Panc1 (cell line): ENCODE results near the gene DIP2C. TPM values are rescaled to one million over a fixed set of nuclear protein-coding genes. Genes with fewer than 3 reads are reported as not detected.

ENCODE experiments used
- ATAC-seq: fragments of 200-7000 bp; cut with Tn5 transposase; 2 replicates; pipeline ENCODE4 v1.9.1; 2020; ENCODE audit warnings: mild to moderate bottlenecking, moderate library complexity
- BruUV-seq: library from RNA; stranded (reverse); fragments of 400-500 nt; replicated peaks from 2 replicates; lab custom pipeline; 2021; lab: Mats Ljungman, UMichigan
- CTCF ChIA-PET: fragments of 300-600 bp; sonication (Branson Sonifier 250); formaldehyde crosslinking; loops from one replicate; lab custom pipeline; 2022; ENCODE audit warnings: antibody characterized with exemption; lab: Charles Lee
- POLR2A ChIA-PET: fragments of 300-600 bp; sonication (Branson Sonifier 250); formaldehyde crosslinking; loops from one replicate; lab custom pipeline; 2022; ENCODE audit warnings: antibody characterized with exemption; lab: Charles Lee
- DNase-seq: peaks from one replicate; pipeline ENCODE4 v3.0.0-alpha.2; 2010; ENCODE audit warnings: low read depth, low spot score
- H3K27ac ChIP-seq: 2 replicates; pipeline ENCODE4 v1.5.1; 2011; ENCODE audit warnings: mild to moderate bottlenecking, low read length, inconsistent platforms
- H3K27me3 ChIP-seq: fragments of 200-500 bp; sonication (Bioruptor generic); 2 replicates; pipeline ENCODE4 v1.6.0; 2014; ENCODE audit warnings: low read length, inconsistent platforms; ENCODE audit not compliant: control insufficient read depth, insufficient read depth
- H3K36me3 ChIP-seq: fragments of 200-500 bp; sonication (Bioruptor generic); 2 replicates; pipeline ENCODE4 v1.5.1; 2014; ENCODE audit warnings: inconsistent platforms, mild to moderate bottlenecking, low read length, moderate library complexity; ENCODE audit not compliant: control insufficient read depth, insufficient read depth
- H3K4me1 ChIP-seq: 2 replicates; pipeline ENCODE4 v1.5.1; 2011; ENCODE audit warnings: inconsistent platforms, mild to moderate bottlenecking, low read length, moderate library complexity; ENCODE audit not compliant: control insufficient read depth, insufficient read depth
- H3K4me3 ChIP-seq, 2 experiments: 2 replicates each; pipeline ENCODE4 v1.5.1; 2011 to 2012; ENCODE audit warnings: low read depth in 2 of 2, low read length in 2 of 2, mild to moderate bottlenecking in 2 of 2, inconsistent platforms in 1 of 2, moderate library complexity in 1 of 2
- H3K9me3 ChIP-seq: fragments of 200-500 bp; sonication (Bioruptor generic); 2 replicates; pipeline ENCODE4 v1.5.1; 2014; ENCODE audit warnings: low read depth, mild to moderate bottlenecking, inconsistent platforms, low read length, moderate library complexity; ENCODE audit not compliant: control insufficient read depth, insufficient read depth
- POLR2AphosphoS5 ChIP-seq: IDR thresholded peaks from 2 replicates; pipeline ENCODE4 v1.6.1; 2012; ENCODE audit warnings: mild to moderate bottlenecking, low read depth, low read length, moderate library complexity
- REST ChIP-seq, 2 experiments: IDR thresholded peaks; 2 replicates each; pipeline ENCODE4 v1.6.1; 2011 to 2012; ENCODE audit warnings: low read depth in 2 of 2, control low read depth in 1 of 2, low read length in 1 of 2, mild to moderate bottlenecking in 1 of 2, moderate library complexity in 1 of 2; ENCODE audit not compliant: insufficient read depth in 1 of 2
- SIN3A ChIP-seq: IDR thresholded peaks from 2 replicates; pipeline ENCODE4 v1.6.1; 2012; ENCODE audit warnings: low read depth, mild to moderate bottlenecking, low read length, moderate library complexity, borderline replicate concordance; ENCODE audit not compliant: insufficient read depth
- TCF7L2 ChIP-seq: IDR thresholded peaks from 2 replicates; pipeline ENCODE4 v1.6.1; 2011; ENCODE audit warnings: mild to moderate bottlenecking, low read depth, low read length, inconsistent platforms
- in situ Hi-C: cut with HindIII; loops from 2 replicates; pipeline ENCODE4 v1.10.0; 2016; ENCODE audit warnings: low sequenced_read_pairs, low pct_unique_long_range_greater_than_20kb
- intact Hi-C: fragments of 100-400 bp; cut with micrococcal nuclease; formaldehyde crosslinking; loops from one replicate; pipeline ENCODE4 v1.10.0; 2022; ENCODE audit not compliant: unreplicated experiment
- total RNA-seq: library from RNA; stranded (reverse); gene quantifications from one replicate; pipeline ENCODE4 v1.2.1, GENCODE V29; 2021; ENCODE audit not compliant: unreplicated experiment
- TF ChIP-seq, protein P1 (sequence below): fragments of 450-650 bp; IDR thresholded peaks from 2 replicates; pipeline ENCODE4 v1.5.1; 2017; ENCODE audit warnings: mild to moderate bottlenecking

DIP2C gene
- total RNA-seq, 1 experiment from 2014 or later, result 13.2 TPM

GRCh38 chr10:534047-534566 lies 155.4 kb downstream of the DIP2C start:
- H3K9me3 ChIP-seq, result no peaks in the 10 kb centered on the region
- DNase-seq, result no peak
- no peak overlapping the region for H3K27ac ChIP-seq
- in situ Hi-C loops (no loop called here), intact Hi-C loops (no loop called here)
- TF ChIP-seq SIN3A (no peak), REST (IDR thresholded peaks at IDR 0.05; ENCODE audit: insufficient read depth in 1 of 2, low read depth in 2 of 2, low read length in 1 of 2) (no peak), TCF7L2 (no peak)
- TF ChIP-seq, protein P1, sequence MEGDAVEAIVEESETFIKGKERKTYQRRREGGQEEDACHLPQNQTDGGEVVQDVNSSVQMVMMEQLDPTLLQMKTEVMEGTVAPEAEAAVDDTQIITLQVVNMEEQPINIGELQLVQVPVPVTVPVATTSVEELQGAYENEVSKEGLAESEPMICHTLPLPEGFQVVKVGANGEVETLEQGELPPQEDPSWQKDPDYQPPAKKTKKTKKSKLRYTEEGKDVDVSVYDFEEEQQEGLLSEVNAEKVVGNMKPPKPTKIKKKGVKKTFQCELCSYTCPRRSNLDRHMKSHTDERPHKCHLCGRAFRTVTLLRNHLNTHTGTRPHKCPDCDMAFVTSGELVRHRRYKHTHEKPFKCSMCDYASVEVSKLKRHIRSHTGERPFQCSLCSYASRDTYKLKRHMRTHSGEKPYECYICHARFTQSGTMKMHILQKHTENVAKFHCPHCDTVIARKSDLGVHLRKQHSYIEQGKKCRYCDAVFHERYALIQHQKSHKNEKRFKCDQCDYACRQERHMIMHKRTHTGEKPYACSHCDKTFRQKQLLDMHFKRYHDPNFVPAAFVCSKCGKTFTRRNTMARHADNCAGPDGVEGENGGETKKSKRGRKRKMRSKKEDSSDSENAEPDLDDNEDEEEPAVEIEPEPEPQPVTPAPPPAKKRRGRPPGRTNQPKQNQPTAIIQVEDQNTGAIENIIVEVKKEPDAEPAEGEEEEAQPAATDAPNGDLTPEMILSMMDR, result no peak
- no peaks in the 10 kb centered on the region for H3K36me3 ChIP-seq
- ChIA-PET POLR2A (no interaction called here), CTCF (no interaction called here)
- no TSS peak for BruUV-seq
- H3K4me1 ChIP-seq, result no peaks in the 10 kb centered on the region; the same call in 1 of the 2 replicates
- no peak overlapping the region for H3K4me3 ChIP-seq
- H3K27me3 ChIP-seq, result no peaks in the 10 kb centered on the region
- no peak for ATAC-seq

DNA sequence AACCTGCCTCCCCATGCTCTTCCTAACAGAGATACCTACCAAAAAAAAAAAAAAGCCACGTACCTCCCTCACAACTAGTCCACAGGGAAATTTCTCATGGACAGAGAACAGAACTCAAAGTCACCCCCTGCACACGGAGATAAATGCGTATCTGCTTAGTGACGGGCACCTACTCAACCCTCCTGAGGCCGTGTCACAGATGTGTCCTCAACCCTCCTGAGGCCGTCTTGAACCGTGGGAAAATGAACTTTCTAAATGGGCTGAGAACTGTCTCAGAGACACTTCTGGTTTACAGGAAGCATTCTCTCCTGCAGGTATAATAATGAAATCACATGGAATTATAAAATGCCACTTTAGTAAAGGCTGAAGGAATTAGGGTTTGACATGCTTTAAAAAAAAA lies 155.9 kb downstream of the DIP2C start:
- Histone ChIP-seq H3K27ac (no peak overlapping the region), H3K36me3 (no peaks in the 10 kb centered on the region), H3K4me3 (no peak overlapping the region), H3K9me3 (no peaks in the 10 kb centered on the region), H3K4me1 (no peaks in the 10 kb centered on the region; the same call in 1 of the 2 replicates), H3K27me3 (no peaks in the 10 kb centered on the region)
- no peak for DNase-seq
- in situ Hi-C loops, result no loop called here
- BruUV-seq, result no TSS peak
- ChIA-PET POLR2A (no interaction called here), CTCF (no interaction called here)
- intact Hi-C loops, result no loop called here
- no peak for ATAC-seq
- TF ChIP-seq TCF7L2, result no peak
- TF ChIP-seq REST (IDR thresholded peaks at IDR 0.05; ENCODE audit: insufficient read depth in 1 of 2, low read depth in 2 of 2, low read length in 1 of 2), result no peak
- TF ChIP-seq, protein P1, result no peak
- no peak for TF ChIP-seq POLR2AphosphoS5
- no peak for TF ChIP-seq SIN3A
